ENCODE results near the gene ANXA2.

GRCh38 chr15:60438646-60439045 lies 40.9 kb upstream of the ANXA2 start:
- TF ChIP-seq EZH2 (IDR thresholded peaks at IDR 0.05; ENCODE audit: insufficient read depth, poor library complexity, severe bottlenecking) (no peak), EZH2phosphoT487 (IDR thresholded peaks at IDR 0.05; ENCODE audit: insufficient read depth, low read depth) (no peak)

All from GM23248 (cell line).